M059J (cell line): Measurements from ENCODE around the gene DPP3. TPM values are rescaled to one million over a fixed set of nuclear protein-coding genes. Genes with fewer than 3 reads are reported as not detected.

ENCODE experiments used
- DNase-seq: peaks from one replicate; pipeline ENCODE4 v3.0.0-alpha.2; 2012; ENCODE audit warnings: low read depth
- total RNA-seq: library from RNA; depleted of rRNA; stranded (reverse); fragments of >200 nt; shearing (Covaris generic); gene quantifications from 2 replicates; pipeline ENCODE4 v1.2.3, GENCODE V29; 2014

Gene DPP3
- total RNA-seq, 1 experiment from 2014 or later, result 106 TPM

DNA sequence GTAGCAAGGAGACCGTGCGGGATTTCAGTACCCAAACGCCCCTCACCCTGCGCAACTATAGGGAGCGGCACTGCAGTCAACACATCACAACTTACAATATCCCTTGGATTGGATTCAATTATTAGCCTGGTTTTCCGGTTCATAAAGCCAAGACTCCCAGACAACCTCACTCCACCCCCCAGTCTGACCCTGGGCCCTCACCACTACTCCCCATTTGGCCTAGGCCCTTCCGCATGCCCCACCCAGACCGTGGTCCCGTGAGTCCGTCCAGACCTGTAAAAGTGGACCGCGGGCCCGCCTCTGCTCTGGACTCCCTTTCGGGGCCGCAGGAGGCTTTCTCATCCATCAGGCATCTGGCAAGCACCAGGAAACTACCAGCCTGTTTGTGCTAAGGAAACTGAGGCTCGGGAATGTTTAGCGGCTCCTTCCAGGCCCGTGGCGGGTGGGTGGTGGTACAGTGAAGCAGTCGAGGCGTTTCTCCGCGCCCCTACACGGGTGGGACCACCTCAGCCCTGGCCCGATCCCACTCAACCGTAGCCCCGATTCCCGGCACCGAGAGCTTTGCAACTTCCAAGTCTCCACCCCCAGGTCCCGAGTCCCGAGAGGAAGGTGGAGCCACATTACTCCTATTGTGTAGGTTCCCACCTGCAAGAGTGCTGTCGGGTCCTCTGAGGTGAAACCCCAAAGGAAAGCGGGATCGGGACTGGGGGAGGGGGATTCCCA, 679 bp upstream of the DPP3 start:
- DNase-seq, result peak; percentile 58

DNA sequence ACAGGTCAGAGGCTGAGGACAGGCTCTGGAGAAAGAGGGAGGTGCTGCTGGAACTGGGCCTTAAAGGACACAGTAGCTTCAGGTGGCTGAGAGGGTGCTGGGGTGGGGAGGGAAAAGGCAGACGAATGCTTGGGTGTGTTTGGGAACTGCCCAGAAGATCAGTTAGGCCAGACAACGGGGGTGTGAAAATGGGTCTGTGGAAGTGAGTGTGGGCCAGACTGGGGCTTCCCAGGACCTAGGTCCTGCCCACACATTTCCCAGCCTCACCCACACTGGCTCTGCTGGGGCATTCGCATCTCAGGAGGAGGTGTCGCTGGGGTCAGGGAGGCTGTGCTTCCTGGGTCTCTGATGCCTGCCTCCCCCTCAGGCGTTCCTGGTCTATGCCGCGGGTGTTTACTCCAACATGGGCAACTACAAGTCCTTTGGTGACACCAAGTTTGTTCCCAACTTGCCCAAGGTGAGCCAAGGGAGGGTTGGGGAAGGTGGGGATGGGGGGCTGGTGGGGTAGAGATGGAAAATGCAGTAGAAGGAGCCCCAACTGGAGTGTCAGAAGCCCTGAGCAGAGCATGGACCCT, 4.7 kb downstream of the DPP3 start:
- DNase-seq, result no peak

DNA sequence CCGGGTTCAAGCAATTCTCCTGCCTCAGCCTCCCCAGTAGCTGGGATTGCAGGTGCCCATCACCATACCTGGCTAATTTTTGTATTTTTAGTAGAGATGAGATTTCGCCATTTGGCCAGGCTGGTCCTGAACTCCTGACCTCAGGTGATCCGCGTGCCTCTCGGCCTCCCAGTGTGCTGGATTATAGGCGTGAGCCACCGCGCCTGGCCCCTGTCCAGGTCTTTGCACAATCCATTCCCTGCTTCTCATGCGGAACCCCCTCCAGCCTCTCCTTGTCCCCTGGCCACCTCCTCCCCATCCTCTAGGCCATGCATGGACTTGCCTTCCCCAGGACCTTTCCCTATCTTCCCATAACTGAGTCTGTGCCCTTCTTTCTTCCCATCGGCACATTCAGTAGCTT, 8.7 kb downstream of the DPP3 start:
- no peak for DNase-seq

DNA sequence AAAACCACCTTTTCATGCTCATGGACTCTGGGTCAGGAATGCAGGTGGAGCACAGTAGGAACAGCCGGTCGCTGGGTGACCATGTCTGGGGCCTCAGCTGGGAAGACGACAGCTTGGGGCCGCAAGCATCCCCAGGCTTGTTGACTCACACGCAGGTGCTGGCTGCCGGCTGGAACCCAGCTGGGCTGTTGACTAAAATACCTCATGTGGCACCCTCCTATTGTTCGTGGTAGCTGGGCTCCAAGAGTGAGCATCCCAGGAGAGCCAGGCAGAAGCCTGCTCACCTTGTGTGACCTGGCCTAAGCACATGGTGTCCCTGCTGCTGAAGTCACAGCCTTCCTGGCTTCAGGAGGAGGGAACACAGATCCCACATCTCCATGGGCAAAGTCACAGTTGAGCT, 9.4 kb downstream of the DPP3 start:
- no peak for DNase-seq

DNA sequence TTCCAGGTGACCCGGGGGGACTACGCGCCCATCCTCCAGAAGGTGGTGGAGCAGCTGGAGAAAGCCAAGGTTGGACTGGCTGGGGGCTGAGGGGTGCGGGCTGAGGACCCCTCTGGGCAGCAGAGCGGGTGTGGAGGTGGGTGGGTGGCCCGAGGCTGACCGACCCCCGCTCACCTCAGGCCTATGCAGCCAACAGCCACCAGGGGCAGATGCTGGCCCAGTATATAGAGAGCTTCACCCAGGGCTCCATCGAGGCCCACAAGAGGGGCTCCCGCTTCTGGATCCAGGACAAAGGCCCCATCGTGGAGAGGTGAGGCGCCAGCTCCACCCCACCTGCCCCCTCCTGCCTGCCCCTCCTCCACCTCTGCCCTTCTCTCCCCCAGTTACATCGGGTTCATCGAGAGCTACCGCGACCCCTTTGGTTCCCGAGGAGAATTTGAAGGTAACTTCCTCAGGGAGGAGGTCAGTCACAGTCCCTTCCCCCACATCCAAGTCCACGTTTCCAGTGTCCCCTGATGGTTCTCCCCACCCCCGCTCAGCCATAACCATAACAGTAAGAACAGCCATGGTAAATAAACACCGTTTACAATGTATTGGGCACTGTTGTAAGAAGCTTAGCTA, 11.2 kb downstream of the DPP3 start:
- no peak for DNase-seq

DNA sequence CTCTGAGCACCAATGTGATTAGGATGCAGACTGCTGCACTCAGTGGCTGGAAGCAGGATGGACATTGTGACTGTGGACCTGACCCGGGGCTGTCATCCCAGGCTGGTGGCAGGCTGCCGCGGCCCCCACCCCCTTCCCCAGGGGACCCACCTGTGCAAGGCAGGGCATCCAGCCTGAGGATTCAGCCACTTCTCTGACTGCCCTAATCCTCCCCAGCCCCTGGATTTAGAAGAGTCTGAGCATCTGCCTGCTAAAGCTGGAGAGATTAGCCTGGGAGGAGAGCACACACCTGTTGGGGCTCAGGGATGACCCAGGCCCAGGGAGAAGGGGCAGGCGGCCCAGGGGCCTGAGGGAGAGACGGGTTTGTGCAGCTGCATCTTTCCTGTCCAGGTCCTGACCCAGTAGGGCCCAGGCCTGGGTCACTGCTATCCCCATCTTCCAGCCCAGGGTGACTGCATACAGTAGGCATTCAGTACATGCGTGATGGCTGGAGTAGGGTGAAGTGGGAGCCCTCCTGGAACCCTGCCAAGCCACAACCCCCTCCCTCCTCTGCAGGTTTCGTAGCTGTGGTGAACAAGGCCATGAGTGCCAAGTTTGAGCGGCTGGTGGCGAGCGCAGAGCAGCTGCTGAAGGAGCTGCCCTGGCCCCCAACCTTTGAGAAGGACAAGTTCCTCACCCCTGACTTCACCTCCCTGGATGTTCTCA, 12.1 kb downstream of the DPP3 start:
- no peak for DNase-seq

DNA sequence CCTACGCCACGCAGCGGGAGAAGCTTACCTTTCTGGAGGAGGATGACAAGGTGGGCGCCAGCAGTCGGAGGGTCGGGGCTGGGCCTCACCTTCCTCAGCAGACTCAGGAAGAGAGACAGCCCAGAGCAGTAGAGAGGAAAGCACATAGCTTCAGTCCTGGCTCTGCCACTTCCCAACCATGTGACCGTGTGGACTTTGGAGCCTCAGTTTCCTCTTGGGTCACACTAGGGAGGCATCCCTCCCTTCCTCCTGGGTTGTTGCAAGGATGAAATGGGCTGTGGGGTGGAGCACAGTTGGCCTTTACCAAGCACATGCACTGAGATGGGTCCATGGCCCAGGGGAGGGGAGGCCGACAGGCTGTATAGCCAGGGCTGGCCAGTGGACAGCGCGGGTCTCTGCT, 12.9 kb downstream of the DPP3 start:
- no peak for DNase-seq

DNA sequence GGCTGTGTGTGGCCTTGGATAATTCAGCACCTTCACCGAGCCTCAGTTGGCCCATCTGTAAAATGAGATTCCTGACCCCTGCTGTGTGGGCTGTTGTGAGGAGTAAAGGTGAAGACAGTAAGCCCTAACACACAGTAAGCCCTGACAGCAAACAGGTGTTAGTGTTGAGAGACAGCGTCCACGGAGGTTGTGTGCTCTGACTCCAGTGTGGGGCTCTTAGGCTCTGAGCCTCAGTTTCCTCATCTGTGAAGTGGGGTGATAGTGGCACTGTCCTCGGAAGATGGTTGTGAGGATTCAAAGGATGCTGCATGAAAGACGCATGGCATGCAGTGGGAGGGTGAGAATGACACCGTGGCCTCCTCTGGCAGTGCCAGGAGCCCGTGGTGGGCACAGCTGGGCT, 14.2 kb downstream of the DPP3 start:
- DNase-seq, result no peak

DNA sequence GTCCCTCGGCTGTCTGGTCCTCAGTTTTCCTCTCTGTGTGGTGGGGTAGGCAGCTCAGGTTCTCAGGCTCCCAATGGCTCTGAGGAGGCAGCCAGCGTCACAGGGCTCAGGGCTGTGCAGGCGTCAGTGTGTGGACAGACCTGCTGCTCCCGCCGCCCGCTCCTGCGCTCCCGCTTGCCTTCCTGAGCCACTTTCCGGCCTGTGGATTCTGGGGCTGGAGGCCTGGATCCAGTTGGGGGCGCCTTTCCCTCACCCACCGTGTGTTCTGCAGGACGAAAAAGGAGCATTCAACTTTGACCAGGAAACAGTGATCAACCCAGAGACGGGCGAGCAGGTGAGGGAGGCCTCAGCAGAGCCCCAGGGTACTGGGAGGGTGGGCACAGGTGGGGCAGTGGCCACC, 14.7 kb downstream of the DPP3 start:
- no peak for DNase-seq

DNA sequence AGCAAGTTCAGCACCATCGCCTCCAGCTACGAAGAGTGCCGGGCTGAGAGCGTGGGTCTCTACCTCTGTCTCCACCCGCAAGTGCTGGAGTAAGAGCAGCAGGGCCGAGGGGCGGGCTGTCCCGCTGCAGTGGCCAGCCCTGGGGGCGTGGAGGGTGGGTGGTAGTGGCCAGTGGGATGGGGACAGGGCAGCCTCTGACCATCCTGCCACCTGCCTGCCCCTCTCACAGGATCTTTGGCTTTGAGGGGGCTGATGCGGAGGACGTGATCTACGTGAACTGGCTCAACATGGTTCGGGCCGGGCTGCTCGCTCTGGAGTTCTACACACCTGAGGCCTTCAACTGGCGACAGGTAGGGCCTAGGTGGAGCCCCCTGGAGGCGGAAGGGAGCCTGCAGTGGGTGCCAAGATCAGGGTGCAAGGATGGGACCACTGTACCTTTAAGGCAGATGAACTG, 15.2 kb downstream of the DPP3 start:
- DNase-seq, result no peak

DNA sequence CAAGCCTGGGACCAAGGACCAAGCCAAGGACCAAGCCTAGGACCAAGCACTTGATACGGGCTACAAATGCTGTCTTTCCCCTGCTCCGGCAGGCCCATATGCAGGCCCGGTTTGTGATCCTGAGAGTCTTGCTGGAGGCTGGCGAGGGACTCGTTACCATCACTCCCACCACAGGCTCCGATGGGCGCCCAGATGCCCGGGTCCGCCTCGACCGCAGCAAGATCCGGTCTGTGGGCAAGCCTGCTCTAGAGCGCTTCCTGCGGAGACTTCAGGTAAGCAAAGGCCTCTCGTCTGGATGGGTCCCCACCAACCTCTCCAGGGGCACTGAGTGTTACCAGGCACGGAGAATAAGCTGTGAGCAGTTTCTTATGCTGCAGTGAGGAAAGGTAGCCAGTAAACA, 17.0 kb downstream of the DPP3 start:
- DNase-seq, result no peak

DNA sequence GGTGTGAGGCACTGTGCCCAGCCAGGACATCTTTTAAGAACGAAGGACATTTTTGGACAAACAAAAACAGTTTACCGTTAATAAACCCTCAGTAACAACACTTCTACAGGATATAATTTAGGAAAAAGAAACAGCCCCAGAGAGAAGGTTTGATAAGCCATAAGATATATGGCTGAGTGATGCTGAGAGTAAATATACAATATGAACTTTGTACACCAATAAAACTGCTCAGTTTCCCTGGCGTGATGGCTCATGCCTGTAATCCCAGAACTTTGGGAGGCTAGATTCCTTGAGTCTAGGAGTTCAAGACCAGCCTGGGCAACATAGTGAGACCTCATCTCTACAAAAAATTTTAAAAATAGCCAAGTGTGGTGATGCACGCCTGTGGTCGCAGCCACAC, 18.3 kb downstream of the DPP3 start:
- no peak for DNase-seq

DNA sequence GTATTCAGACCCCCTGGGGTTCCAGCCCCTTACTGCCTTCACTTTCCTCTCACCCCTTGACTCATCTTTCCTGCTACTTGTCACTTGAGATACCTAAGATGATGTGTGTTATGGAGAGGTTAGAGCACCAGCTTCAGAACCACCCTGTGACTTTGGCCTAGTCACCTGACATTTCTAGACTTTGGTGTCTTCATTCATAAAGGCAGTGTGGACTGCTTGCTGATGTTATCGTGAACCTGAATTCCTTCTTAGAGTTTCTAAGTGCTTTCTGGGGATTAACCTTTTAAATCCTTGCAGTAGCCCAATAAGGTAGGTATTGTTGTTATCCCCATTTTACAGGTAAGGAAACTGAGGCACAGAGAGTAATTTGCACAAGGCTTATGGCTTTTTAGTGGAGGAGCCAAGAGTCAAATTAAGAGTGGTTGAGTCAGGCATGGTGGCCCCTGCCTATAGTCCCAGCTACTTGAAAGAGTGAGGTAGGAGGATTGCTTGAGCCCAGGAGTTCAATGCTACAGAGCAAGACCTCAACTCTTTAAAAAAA, 25.1 kb downstream of the DPP3 start:
- no peak for DNase-seq

DNA sequence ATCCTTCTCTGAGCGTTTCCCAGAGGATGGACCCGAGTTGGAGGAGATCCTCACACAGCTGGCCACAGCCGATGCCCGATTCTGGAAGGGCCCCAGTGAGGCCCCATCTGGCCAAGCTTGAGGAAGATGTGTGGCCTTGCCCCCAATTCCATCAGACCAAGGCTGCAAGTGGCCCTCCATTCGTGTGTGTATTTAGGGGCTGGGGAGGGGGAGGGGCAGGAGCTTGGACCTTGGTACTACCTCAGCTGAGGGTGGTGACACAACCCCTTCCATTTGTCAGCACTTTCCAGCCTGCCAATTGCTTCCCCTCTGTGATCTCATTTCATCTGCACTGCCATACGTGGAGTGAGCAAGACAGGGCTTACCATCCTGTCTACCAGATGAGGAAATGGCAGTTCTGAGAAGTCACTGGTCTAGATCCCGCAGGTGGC, 28.9 kb downstream of the DPP3 start:
- DNase-seq, result no peak

DNA sequence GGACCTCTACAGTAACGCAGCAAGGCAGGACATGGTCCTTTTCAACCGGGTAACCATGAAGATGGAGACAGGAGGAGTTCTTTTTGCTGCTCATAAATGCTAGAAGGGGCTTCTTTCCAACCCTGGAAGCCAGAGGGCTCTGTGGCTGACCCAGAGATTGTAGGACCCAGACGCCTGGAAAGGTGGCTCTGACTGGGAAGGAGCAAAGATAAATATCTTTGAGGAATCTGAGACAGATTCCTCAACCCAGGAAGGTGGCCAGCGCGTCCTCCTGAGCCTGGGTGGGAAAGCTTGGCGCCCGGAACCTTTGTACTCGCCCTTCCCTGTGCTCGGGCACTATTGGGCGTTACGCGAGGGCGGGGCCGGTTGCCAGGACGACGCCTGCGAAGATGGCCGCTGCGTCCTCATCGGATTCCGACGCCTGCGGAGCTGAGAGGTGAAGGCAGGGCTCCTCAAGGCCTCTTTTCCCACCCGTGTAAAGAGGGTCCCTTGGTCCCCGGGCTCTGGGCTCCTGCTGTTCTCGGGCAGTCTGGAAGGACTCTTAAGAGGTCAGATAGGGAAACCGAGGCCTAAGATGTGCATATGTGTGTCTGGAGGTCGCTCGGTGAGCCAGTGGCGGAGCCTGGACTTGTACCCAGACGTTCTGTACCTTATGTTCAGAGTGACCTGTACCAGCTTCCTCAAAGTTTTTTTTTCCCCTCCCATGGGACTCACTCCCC, 30.2 kb downstream of the DPP3 start, which contains the start of gene BBS1:
BBS1 (plus strand) TSS at position 365 of the 719 bp plus-strand sequence; CDS start at position 390, 25 bp downstream.
- peak; percentile 72 for DNase-seq

DNA sequence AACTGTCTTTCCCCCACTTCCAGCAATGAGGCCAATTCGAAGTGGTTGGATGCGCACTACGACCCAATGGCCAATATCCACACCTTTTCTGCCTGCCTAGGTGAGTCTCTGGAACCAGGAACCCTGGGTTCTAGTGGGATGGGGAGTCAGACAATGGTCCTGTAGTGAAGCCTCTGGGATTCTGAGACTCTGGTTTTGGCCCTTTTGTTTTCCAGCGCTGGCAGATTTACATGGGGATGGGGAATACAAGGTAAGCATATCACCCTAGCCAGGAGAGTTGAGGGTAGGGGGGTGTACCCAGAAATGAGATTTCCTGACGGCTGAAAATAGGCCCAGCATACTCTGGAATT, 30.7 kb downstream of the DPP3 start:
- DNase-seq, result no peak

DNA sequence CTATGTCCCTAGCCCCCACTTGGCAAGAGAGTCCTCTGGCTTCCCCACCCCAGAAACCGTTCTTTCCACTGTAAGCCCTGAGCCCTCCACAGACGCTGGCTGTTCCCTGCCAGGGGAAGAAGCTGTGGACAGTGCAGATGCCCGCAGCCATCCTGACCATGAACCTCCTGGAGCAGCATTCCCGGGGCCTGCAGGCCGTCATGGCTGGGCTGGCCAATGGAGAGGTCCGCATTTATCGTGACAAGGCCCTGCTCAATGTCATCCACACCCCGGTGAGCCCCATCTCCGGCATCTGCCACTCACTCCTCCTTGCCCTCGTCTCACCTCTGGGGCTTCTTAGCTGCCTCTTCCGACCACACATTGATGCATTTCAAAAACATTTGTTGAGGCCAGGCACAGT, 43.4 kb downstream of the DPP3 start:
- no peak for DNase-seq

DNA sequence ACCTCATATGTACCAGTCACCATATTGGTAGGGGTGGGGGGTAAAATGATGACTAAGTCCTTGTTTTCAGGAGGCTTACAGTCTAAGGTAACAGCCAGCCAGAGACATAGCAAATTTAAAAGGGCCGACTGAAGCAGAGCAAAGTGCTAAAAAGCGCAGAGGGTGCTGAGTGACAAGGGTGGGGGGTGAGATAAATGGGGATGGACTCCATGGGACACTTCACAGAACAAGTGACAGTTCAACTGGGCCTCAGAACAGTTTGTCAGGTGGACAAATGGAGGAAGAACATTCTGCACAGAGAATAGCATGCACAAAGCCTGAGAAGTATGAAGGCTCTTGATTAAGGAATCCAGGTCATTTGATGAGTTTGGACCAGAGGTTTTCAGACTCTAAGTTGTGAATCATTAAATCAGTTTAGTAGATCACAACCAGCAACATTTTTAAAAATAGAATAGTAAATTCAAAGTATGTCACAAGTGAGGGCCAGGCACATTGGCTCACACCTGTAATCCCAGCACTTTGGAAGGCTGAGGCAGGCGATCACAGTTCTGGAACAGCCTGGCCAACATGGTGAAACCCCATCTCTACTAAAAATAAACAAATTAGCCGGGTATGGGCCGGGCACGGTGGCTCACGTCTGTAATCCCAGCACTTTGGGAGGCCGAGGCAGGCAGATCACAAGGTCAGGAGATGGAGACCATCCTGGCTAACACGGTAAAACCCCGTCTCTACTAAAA, 44.2 kb downstream of the DPP3 start:
- DNase-seq, result no peak

DNA sequence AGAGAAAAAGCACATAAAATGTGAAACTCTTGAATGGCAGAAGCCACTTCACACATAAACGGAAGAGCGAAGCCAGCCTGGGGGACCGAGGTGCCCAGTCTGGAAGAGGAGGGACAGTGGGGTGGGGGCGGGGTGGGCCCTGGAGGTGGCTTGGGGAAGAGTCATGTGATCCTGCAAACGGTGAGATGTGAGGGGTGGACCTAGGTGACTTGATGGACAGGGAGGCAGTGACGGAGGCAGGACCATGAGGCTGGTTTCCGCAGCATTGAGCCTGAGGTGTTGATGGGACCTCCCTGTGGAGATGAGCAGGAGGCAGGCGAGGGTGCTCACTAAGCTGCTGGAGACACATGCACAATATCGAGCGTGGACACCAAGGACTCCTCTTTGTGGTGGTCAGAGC, 48.8 kb downstream of the DPP3 start:
- DNase-seq, result no peak

DNA sequence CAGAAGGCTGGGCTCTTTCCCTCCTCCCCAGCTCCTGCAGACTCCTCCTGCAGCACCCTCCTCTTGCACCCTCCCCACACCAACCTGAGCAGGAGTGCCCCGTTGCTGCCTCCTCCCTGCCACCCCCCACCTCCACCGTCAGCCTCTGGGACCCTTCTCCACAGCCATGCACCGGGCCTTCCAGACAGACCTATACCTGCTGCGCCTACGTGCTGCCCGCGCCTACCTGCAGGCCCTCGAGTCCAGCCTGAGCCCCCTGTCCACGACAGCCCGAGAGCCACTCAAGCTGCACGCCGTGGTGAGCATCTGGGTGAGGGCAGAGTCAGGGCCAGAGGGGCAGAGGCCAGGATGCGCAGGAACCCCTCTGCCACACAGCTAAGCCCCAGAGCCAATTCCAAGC, 49.4 kb downstream of the DPP3 start:
- DNase-seq, result no peak
